B cell (primary cell): ENCODE measurements around the gene DOCK7. TPM values are rescaled to one million over a fixed set of nuclear protein-coding genes. Genes with fewer than 3 reads are reported as not detected.

Experiments
- ATAC-seq: fragments of 200-7000 bp; cut with Tn5 transposase; one replicate; pipeline ENCODE4 v1.10.0; 2021; ENCODE audit warnings: low read depth, mild to moderate bottlenecking, moderate number of reproducible peaks, moderate library complexity
- CTCF ChIA-PET: fragments of 350-600 bp; sonication (Branson Sonifier 250); formaldehyde crosslinking; loops from one replicate; lab custom pipeline; 2021; ENCODE audit warnings: antibody characterized with exemption, inconsistent platforms; lab: Charles Lee
- POLR2A ChIA-PET: fragments of 350-600 bp; sonication (Branson Sonifier 250); formaldehyde crosslinking; loops from one replicate; lab custom pipeline; 2021; ENCODE audit warnings: antibody characterized with exemption; lab: Charles Lee
- DNase-seq: peaks from one replicate; pipeline ENCODE4 v3.0.0; 2013
- H2AFZ ChIP-seq: 2 replicates; pipeline ENCODE4 v1.6.1; 2012; ENCODE audit warnings: mild to moderate bottlenecking, low read depth, low read length; ENCODE audit not compliant: insufficient read depth, poor library complexity, severe bottlenecking
- H3K27ac ChIP-seq, 2 donors: 1 replicate in 1 of 2; 2 replicates in 1 of 2; pipeline ENCODE4 v1.5.1; 2012 to 2013; ENCODE audit warnings: low read length in 2 of 2, mild to moderate bottlenecking in 2 of 2, moderate library complexity in 1 of 2
- H3K27me3 ChIP-seq, 4 experiments: fragments of 200-600 bp in 1 of 4; sonication (generic) in 1 of 4; replicated peaks in 1 of 4; 1 replicate in 2 of 4; 2 replicates in 2 of 4; pipeline versions ENCODE4 v1.6.1 to v1.7.0; 2013 to 2016; ENCODE audit warnings: low read length in 3 of 4, mild to moderate bottlenecking in 2 of 4, mixed read lengths in 1 of 4, moderate library complexity in 1 of 4; ENCODE audit not compliant: insufficient read depth in 4 of 4, control insufficient read depth in 3 of 4; ENCODE audit errors: control extremely low read depth in 1 of 4
- H3K36me3 ChIP-seq, 2 experiments: replicated peaks in 1 of 2; 1 replicate in 1 of 2; 2 replicates in 1 of 2; pipeline versions ENCODE4 v1.6.1 to v1.7.1; 2013; ENCODE audit warnings: low read length in 1 of 2; ENCODE audit not compliant: insufficient read depth in 2 of 2, control insufficient read depth in 1 of 2; ENCODE audit errors: control extremely low read depth in 1 of 2, extremely low read depth in 1 of 2
- H3K4me1 ChIP-seq, 2 donors: fragments of 200-600 bp in 1 of 2; sonication (generic) in 1 of 2; 1 replicate in 1 of 2; 2 replicates in 1 of 2; pipeline versions ENCODE4 v1.5.1 to v1.6.1; 2013 to 2017; ENCODE audit warnings: low read length in 2 of 2; ENCODE audit not compliant: control insufficient read depth in 2 of 2, insufficient read depth in 2 of 2
- H3K4me2 ChIP-seq: replicated peaks from 2 replicates; pipeline ENCODE3; 2012; ENCODE audit warnings: mild to moderate bottlenecking, low read depth, low read length; ENCODE audit not compliant: poor library complexity, severe bottlenecking
- H3K4me3 ChIP-seq, 5 experiments: fragments of 200-600 bp in 1 of 5; sonication (generic) in 1 of 5; 1 replicate in 3 of 5; 2 replicates in 2 of 5; pipeline versions ENCODE4 v1.5.1 to v1.7.0; 2011 to 2016; ENCODE audit warnings: low read length in 4 of 5, mild to moderate bottlenecking in 4 of 5, low read depth in 2 of 5, control low read depth in 1 of 5, moderate library complexity in 1 of 5; ENCODE audit not compliant: insufficient read depth in 1 of 5; ENCODE audit errors: control extremely low read depth in 1 of 5, extremely low read depth in 1 of 5
- H3K79me2 ChIP-seq: fragments of 200-600 bp; sonication (generic); one replicate; pipeline ENCODE4 v1.6.0; 2016; ENCODE audit warnings: low read length; ENCODE audit not compliant: control insufficient read depth, insufficient read depth
- H3K9ac ChIP-seq: fragments of 200-600 bp; sonication (generic); 2 replicates; pipeline ENCODE4 v1.6.1; 2017; ENCODE audit warnings: mild to moderate bottlenecking, low read length, moderate library complexity
- H3K9me3 ChIP-seq, 3 donors: one replicate each; pipeline versions ENCODE4 v1.6.1 to v1.7.1; 2013; ENCODE audit warnings: low read length in 2 of 3; ENCODE audit not compliant: control insufficient read depth in 2 of 3, insufficient read depth in 1 of 3; ENCODE audit errors: control extremely low read depth in 1 of 3
- H4K20me1 ChIP-seq: 2 replicates; pipeline ENCODE4 v1.6.0; 2012; ENCODE audit warnings: mild to moderate bottlenecking, low read length; ENCODE audit not compliant: insufficient read depth, control insufficient read depth, poor library complexity, severe bottlenecking
- H3K27ac Mint-ChIP-seq: one replicate; pipeline ENCODE4 v1.8.0; 2021; ENCODE audit warnings: mixed read lengths
- H3K27me3 Mint-ChIP-seq: one replicate; pipeline ENCODE4 v1.8.0; 2021; ENCODE audit warnings: mixed read lengths
- H3K4me1 Mint-ChIP-seq: one replicate; pipeline ENCODE4 v1.8.0; 2021; ENCODE audit warnings: mixed read lengths
- H3K4me3 Mint-ChIP-seq: one replicate; pipeline ENCODE4 v1.8.0; 2021; ENCODE audit warnings: mixed read lengths
- H3K9me3 Mint-ChIP-seq: one replicate; pipeline ENCODE4 v1.8.0; 2022; ENCODE audit warnings: mixed read lengths; ENCODE audit not compliant: insufficient read depth
- CTCF ChIP-seq: fragments of 200-600 bp; IDR thresholded peaks from one replicate; pipeline ENCODE4 v1.8.0; 2022; ENCODE audit warnings: antibody characterized with exemption, mild to moderate bottlenecking
- EZH2 ChIP-seq: IDR thresholded peaks from 2 replicates; pipeline ENCODE4 v1.6.1; 2012; ENCODE audit warnings: borderline replicate concordance, low read depth, mild to moderate bottlenecking, moderate library complexity, low read length; ENCODE audit not compliant: insufficient read depth, poor library complexity, severe bottlenecking
- WGBS: methylation state at CpG from one replicate; pipeline ENCODE4 v1.1.5; 2013; ENCODE audit warnings: missing lambda C conversion rate; ENCODE audit not compliant: insufficient coverage; 5-methylcytosine and 5-hydroxymethylcytosine counted together
- intact Hi-C: fragments of 100-400 bp; cut with micrococcal nuclease; formaldehyde crosslinking; loops from one replicate; pipeline ENCODE4 v1.10.0; 2022
- polyA plus RNA-seq: library from polyadenylated mRNA; depleted of rRNA; stranded (reverse); fragments of >200 nt; gene quantifications from 2 replicates; pipeline ENCODE4 v1.2.3, GENCODE V29; 2012
- total RNA-seq, 2 donors: library from RNA; stranded (reverse); fragments of 120-200 nt in 1 of 2; gene quantifications; 1 replicate in 1 of 2; 2 replicates in 1 of 2; pipeline versions ENCODE4 v1.2.3 to v1.2.4, GENCODE V29; 2013 to 2022

DOCK7 gene
- total and polyA plus RNA-seq, 2 donors (not counting 1 experiment from before 2014, with no cell fraction given) = 3.6 to 20.5 TPM

- Mint-ChIP-seq H3K27me3 (no peaks in the 10 kb centered on the region), H3K9me3 (no peaks in the 10 kb centered on the region), H3K4me1 (no peaks in the 10 kb centered on the region), H3K27ac (no peak overlapping the region), H3K4me3 (no peak overlapping the region)
- POLR2A ChIA-PET = no interaction called here
- Histone ChIP-seq H3K4me2 (no peak overlapping the region), H3K9me3 (no peaks in the 10 kb centered on the region), H3K79me2 (no peaks in the 10 kb centered on the region), H3K4me3 (no peak overlapping the region), H3K27ac (no peak overlapping the region), H4K20me1 (no peaks in the 10 kb centered on the region), H3K36me3 (peaks cover 0 to 3% of the 10 kb centered on the region in 2 experiments), H3K4me1 (no peaks in the 10 kb centered on the region), H2AFZ (no peak overlapping the region), H3K27me3 (no peaks in the 10 kb centered on the region), H3K9ac (no peak overlapping the region)
- no CpG with 5 or more reads among the region's 2 CpGs for WGBS
- intact Hi-C loops = no loop called here
- DNase-seq (no peak), ATAC-seq (no peak)
- TF ChIP-seq EZH2 (no peak), CTCF (no peak)
- CTCF ChIA-PET = interaction anchor here (1.0 to 1.1 kb wide), 2 partner anchors 9 to 207 kb away, joined by 3 read pairs; no protein-coding TSS in a partner anchor
Observed at GRCh38 chr1:62539028-62539447, 149.1 kb downstream of the DOCK7 start.

- no peaks in the 10 kb centered on the region for H3K9me3 ChIP-seq
- no peak overlapping the region for H2AFZ ChIP-seq
- intact Hi-C loops = no loop called here
- H3K27me3 Mint-ChIP-seq = no peaks in the 10 kb centered on the region
- TF ChIP-seq EZH2 = no peak
- no peak for TF ChIP-seq CTCF
- H3K4me3 Mint-ChIP-seq = no peak overlapping the region
- H3K9ac ChIP-seq = no peak overlapping the region
- ChIA-PET CTCF (no interaction called here), POLR2A (no interaction called here)
- no peak overlapping the region for H3K4me3 ChIP-seq
- no peaks in the 10 kb centered on the region for H3K27me3 ChIP-seq
- H3K4me1 ChIP-seq = no peaks in the 10 kb centered on the region
- H3K79me2 ChIP-seq = no peaks in the 10 kb centered on the region
- H3K4me2 ChIP-seq = no peak overlapping the region
- DNase-seq (no peak), ATAC-seq (no peak)
- no peaks in the 10 kb centered on the region for H4K20me1 ChIP-seq
- peaks cover 1 to 2% of the 10 kb centered on the region in 2 experiments for H3K36me3 ChIP-seq
- no peak overlapping the region for H3K27ac Mint-ChIP-seq
- H3K27ac ChIP-seq = no peak overlapping the region
- no peaks in the 10 kb centered on the region for H3K9me3 Mint-ChIP-seq
- no peaks in the 10 kb centered on the region for H3K4me1 Mint-ChIP-seq
Observed at GRCh38 chr1:62536865-62537264, 151.3 kb downstream of the DOCK7 start.
